K562 (cell line): Measurements from ENCODE around the gene RAB40B.

Experiments used
- GATA2 ChIP-seq: sonication (generic); formaldehyde crosslinking; IDR thresholded peaks from 2 replicates; pipeline ENCODE4 v1.4.0; 2020; ENCODE audit warnings: mild to moderate bottlenecking, missing genetic modification reagents
- SREBF1 ChIP-seq: fragments of 150-350 bp; IDR thresholded peaks from 2 replicates; pipeline ENCODE4 v1.6.1; 2014; ENCODE audit warnings: antibody characterized with exemption, low read depth, low read length, borderline replicate concordance

DNA sequence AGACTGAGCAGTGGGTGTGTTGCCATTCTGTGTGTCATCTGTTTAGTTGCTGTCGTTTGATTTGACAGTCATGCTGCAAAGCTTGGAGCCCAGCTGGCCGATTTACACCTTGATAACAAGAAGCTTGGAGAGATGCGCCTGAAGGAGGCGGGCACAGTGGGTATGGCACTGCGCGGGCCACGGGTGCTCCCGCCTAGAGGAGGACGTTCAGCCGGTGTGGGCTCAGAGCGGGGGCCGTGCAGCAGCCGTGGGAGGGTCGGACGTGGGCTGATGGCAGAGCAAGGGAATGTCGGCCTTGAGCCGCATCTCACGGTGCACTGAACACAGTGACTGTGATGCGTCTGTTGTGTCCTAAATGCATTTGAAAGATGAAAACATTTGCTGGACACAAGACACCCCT is 21.7 kb upstream of the RAB40B start:
- TF ChIP-seq GATA2 (CRISPR knock-in tag) (no peak), SREBF1 (no peak)
